PC-3 (cell line): ENCODE measurements around the gene PRPH2. TPM values are rescaled to one million over a fixed set of nuclear protein-coding genes. Genes with fewer than 3 reads are reported as not detected.
A peak's percentile ranks its signal among the peaks of the same experiment; 100 is the strongest.

ENCODE experiments used
- ATAC-seq: fragments of 200-7000 bp; cut with Tn5 transposase; 2 replicates; pipeline ENCODE4 v1.9.1; 2020; ENCODE audit warnings: mild to moderate bottlenecking, moderate library complexity
- BruUV-seq: library from RNA; stranded (reverse); fragments of 400-500 nt; replicated peaks from 2 replicates; lab custom pipeline; 2021; lab: Mats Ljungman, UMichigan
- CTCF ChIA-PET: fragments of 300-600 bp; sonication (Branson Sonifier 250); formaldehyde crosslinking; loops from one replicate; lab custom pipeline; 2022; ENCODE audit warnings: antibody characterized with exemption; lab: Charles Lee
- POLR2A ChIA-PET: fragments of 300-600 bp; sonication (Branson Sonifier 250); formaldehyde crosslinking; loops from one replicate; lab custom pipeline; 2022; ENCODE audit warnings: antibody characterized with exemption; ENCODE audit not compliant: unreplicated experiment; lab: Charles Lee
- DNase-seq: peaks from one replicate; pipeline ENCODE4 v3.0.0-alpha.2; 2015
- H2AFZ ChIP-seq: fragments of 300-600 bp; sonication (generic); 2 replicates; pipeline ENCODE4 v1.6.0; 2016; ENCODE audit warnings: antibody characterized with exemption, low read length
- H3F3A ChIP-seq: fragments of 300-600 bp; sonication (generic); one replicate; pipeline ENCODE4 v1.6.0; 2017; ENCODE audit warnings: antibody characterized with exemption, low read length, control low read depth, mild to moderate bottlenecking; ENCODE audit not compliant: unreplicated experiment
- H3K27ac ChIP-seq: fragments of 300-600 bp; sonication (generic); 2 replicates; pipeline ENCODE4 v1.5.1; 2016; ENCODE audit warnings: mild to moderate bottlenecking, low read length
- H3K27me3 ChIP-seq: fragments of 300-600 bp; sonication (generic); 2 replicates; pipeline ENCODE4 v1.6.1; 2016; ENCODE audit warnings: low read length, mixed read lengths
- H3K36me3 ChIP-seq: fragments of 300-600 bp; sonication (generic); 2 replicates; pipeline ENCODE4 v1.6.1; 2016; ENCODE audit warnings: low read depth, mixed run types, low read length, mixed read lengths
- H3K4me1 ChIP-seq: fragments of 300-600 bp; sonication (generic); 2 replicates; pipeline ENCODE4 v1.5.1; 2016; ENCODE audit warnings: low read length; ENCODE audit not compliant: insufficient read depth
- H3K4me2 ChIP-seq: fragments of 300-600 bp; sonication (generic); 2 replicates; pipeline ENCODE4 v1.6.0; 2016; ENCODE audit warnings: low read length
- H3K4me3 ChIP-seq: fragments of 300-600 bp; sonication (generic); 2 replicates; pipeline ENCODE4 v1.5.1; 2016; ENCODE audit warnings: mild to moderate bottlenecking, low read length, mixed read lengths
- H3K79me2 ChIP-seq: fragments of 300-600 bp; sonication (generic); 2 replicates; pipeline ENCODE4 v1.6.1; 2017; ENCODE audit warnings: low read length, mixed read lengths
- H3K9ac ChIP-seq: fragments of 300-600 bp; sonication (generic); 2 replicates; pipeline ENCODE4 v1.6.0; 2016; ENCODE audit warnings: mild to moderate bottlenecking, low read length
- H3K9me2 ChIP-seq: fragments of 300-600 bp; sonication (generic); replicated peaks from 2 replicates; pipeline ENCODE4 v1.6.1; 2016; ENCODE audit warnings: mixed run types, low read length, mixed read lengths
- H3K9me3 ChIP-seq: fragments of 300-600 bp; sonication (generic); 2 replicates; pipeline ENCODE4 v1.6.1; 2016; ENCODE audit warnings: low read length, mixed read lengths
- H4K20me1 ChIP-seq: fragments of 300-600 bp; sonication (generic); 2 replicates; pipeline ENCODE4 v1.6.1; 2016; ENCODE audit warnings: low read length, mixed read lengths
- EZH2 ChIP-seq: fragments of 300-600 bp; sonication (generic); IDR thresholded peaks from one replicate; pipeline ENCODE4 v1.6.1; 2017; ENCODE audit warnings: antibody characterized with exemption, mild to moderate bottlenecking, low read length; ENCODE audit not compliant: unreplicated experiment
- EZH2phosphoT487 ChIP-seq: fragments of 300-600 bp; sonication (generic); IDR thresholded peaks from 2 replicates; pipeline ENCODE4 v1.6.1; 2018; ENCODE audit warnings: mild to moderate bottlenecking, antibody characterized with exemption, low read length, borderline replicate concordance
- intact Hi-C: fragments of 100-400 bp; cut with micrococcal nuclease; formaldehyde crosslinking; loops from 2 replicates; pipeline ENCODE4 v1.9.0; 2023
- total RNA-seq: library from RNA; depleted of rRNA; stranded (reverse); fragments of >200 nt; gene quantifications from 2 replicates; pipeline ENCODE4 v1.2.3, GENCODE V29; 2014
- TF ChIP-seq, protein P1 (sequence below): fragments of 300-600 bp; sonication (generic); conservative IDR thresholded peaks from 2 replicates; pipeline ENCODE4 v1.5.1; 2017; ENCODE audit warnings: antibody characterized with exemption, low read depth, mild to moderate bottlenecking, low read length

Gene PRPH2
- total RNA-seq, 1 experiment from 2014 or later = not detected

DNA sequence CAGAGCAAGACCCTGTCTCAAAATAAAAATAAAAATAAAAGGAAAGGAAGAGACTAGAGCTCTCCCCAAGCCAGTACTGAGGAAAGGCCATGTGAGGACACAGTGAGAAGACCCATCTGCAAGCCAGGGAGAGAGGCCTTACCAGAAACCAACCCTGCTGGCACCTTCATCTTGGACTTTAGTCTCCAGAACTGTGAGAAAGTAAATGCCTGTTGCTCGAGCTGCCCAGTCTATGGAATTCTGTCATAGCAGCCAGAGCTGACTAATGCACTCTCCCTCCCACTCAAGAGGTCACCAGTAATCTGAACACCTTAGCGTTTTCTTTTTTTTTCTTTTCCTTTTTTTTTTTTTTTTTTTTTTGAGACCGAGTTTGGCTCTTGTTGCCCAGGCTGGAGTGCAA is 7.3 kb upstream of the PRPH2 start:
- no peaks in the 10 kb centered on the region for H3F3A ChIP-seq
- H3K4me3 ChIP-seq = no peak overlapping the region
- no peak overlapping the region for H3K9ac ChIP-seq
- no peaks in the 10 kb centered on the region for H3K9me3 ChIP-seq
- H3K27me3 ChIP-seq = no peaks in the 10 kb centered on the region
- BruUV-seq = no TSS peak
- H3K4me1 ChIP-seq = no peaks in the 10 kb centered on the region
- no peak overlapping the region for H3K27ac ChIP-seq
- no peaks in the 10 kb centered on the region for H3K79me2 ChIP-seq
- intact Hi-C loops = no loop called here
- H3K4me2 ChIP-seq = no peak overlapping the region
- H4K20me1 ChIP-seq = no peaks in the 10 kb centered on the region
- CTCF ChIA-PET = interaction anchor here (0.6 to 0.7 kb wide), 2 partner anchors 67 to 218 kb away, joined by 3 to 8 read pairs; no protein-coding TSS in a partner anchor
- H3K9me2 ChIP-seq = no peaks in the 10 kb centered on the region
- ATAC-seq = peak; percentile 57
- H2AFZ ChIP-seq = no peak overlapping the region
- TF ChIP-seq EZH2phosphoT487 (no peak), EZH2 (no peak)
- TF ChIP-seq, protein P1, sequence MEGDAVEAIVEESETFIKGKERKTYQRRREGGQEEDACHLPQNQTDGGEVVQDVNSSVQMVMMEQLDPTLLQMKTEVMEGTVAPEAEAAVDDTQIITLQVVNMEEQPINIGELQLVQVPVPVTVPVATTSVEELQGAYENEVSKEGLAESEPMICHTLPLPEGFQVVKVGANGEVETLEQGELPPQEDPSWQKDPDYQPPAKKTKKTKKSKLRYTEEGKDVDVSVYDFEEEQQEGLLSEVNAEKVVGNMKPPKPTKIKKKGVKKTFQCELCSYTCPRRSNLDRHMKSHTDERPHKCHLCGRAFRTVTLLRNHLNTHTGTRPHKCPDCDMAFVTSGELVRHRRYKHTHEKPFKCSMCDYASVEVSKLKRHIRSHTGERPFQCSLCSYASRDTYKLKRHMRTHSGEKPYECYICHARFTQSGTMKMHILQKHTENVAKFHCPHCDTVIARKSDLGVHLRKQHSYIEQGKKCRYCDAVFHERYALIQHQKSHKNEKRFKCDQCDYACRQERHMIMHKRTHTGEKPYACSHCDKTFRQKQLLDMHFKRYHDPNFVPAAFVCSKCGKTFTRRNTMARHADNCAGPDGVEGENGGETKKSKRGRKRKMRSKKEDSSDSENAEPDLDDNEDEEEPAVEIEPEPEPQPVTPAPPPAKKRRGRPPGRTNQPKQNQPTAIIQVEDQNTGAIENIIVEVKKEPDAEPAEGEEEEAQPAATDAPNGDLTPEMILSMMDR = no peak
- no peaks in the 10 kb centered on the region for H3K36me3 ChIP-seq
- peak; percentile 32 for DNase-seq
- POLR2A ChIA-PET = interaction anchor here (0.6 kb wide), 1 partner anchor 150 kb away, joined by 4 read pairs; no protein-coding TSS in a partner anchor

DNA sequence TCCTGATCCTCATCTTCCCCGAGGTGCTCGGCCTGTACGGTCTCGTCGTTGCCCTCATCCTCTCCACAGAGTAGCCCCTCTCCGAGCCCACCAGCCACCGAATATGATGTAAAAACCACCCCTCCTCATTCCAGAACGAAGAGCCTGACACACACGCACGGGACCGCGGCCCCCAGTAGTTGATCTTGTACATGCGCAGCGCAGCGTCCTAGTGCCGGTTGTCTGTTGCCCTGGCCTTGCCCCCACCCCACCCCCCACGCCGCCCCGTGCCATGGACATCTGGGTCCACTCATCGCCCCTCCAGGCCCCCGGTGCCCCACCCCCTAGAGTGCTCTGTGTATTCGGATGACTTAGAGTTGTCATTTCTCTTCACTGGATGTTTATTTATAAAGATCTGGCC is 5.2 kb upstream of the PRPH2 start:
- CTCF ChIA-PET = interaction anchor here (2.0 kb wide), 1 partner anchor 66 kb away, joined by 13 read pairs; no protein-coding TSS in a partner anchor
- H3F3A ChIP-seq = no peaks in the 10 kb centered on the region
- H3K9me2 ChIP-seq = no peaks in the 10 kb centered on the region
- TF ChIP-seq EZH2phosphoT487 (no peak), EZH2 (no peak)
- TF ChIP-seq, protein P1 = no peak
- H3K79me2 ChIP-seq = no peaks in the 10 kb centered on the region
- no peak overlapping the region for H3K9ac ChIP-seq
- H3K4me2 ChIP-seq = no peak overlapping the region
- H3K36me3 ChIP-seq = no peaks in the 10 kb centered on the region
- intact Hi-C loops = loop anchor here (2.0 kb wide), 2 partner anchors 35 to 149 kb away; no protein-coding TSS in a partner anchor
- no peak for DNase-seq
- no peaks in the 10 kb centered on the region for H3K9me3 ChIP-seq
- no peaks in the 10 kb centered on the region for H4K20me1 ChIP-seq
- ATAC-seq = no peak
- POLR2A ChIA-PET = no interaction called here
- no peak overlapping the region for H3K27ac ChIP-seq
- no peak overlapping the region for H2AFZ ChIP-seq
- no peaks in the 10 kb centered on the region for H3K4me1 ChIP-seq
- H3K27me3 ChIP-seq = no peaks in the 10 kb centered on the region
- no peak overlapping the region for H3K4me3 ChIP-seq
- BruUV-seq = no TSS peak

- intact Hi-C loops = loop anchor here (2.0 kb wide), 2 partner anchors 34 to 150 kb away; no protein-coding TSS in a partner anchor
Measured at GRCh38 chr6:42727087-42727611, 4.8 kb upstream of the PRPH2 start.

More at GRCh38 chr6:42727087-42727611, 4.8 kb upstream of the PRPH2 start:
- Histone ChIP-seq H3K27me3 (no peaks in the 10 kb centered on the region), H4K20me1 (no peaks in the 10 kb centered on the region), H3K4me1 (no peaks in the 10 kb centered on the region), H3K4me2 (peak overlapping the region; percentile 75), H3K9ac (no peak overlapping the region), H3F3A (no peaks in the 10 kb centered on the region), H3K27ac (no peak overlapping the region), H3K9me3 (no peaks in the 10 kb centered on the region), H3K79me2 (no peaks in the 10 kb centered on the region), H3K9me2 (no peaks in the 10 kb centered on the region), H3K36me3 (no peaks in the 10 kb centered on the region), H2AFZ (peak overlapping the region; percentile 79), H3K4me3 (peak overlapping the region; percentile 20; the same call in 1 of the 2 replicates)
- ATAC-seq (no peak), DNase-seq (no peak)
- TF ChIP-seq, protein P1 = no peak
- TF ChIP-seq EZH2 (no peak), EZH2phosphoT487 (no peak)
- BruUV-seq = no TSS peak
- ChIA-PET POLR2A (no interaction called here), CTCF (interaction anchor here (0.5 to 2.0 kb wide), 2 partner anchors 29 to 66 kb away, joined by 6 to 13 read pairs; no protein-coding TSS in a partner anchor)
